Measurements from ENCODE around the gene FANCE. TPM values are rescaled to one million over a fixed set of nuclear protein-coding genes. Genes with fewer than 3 reads are reported as not detected.

Gene FANCE
- polyA plus RNA-seq, 2 of the 4 experiments (the other 2 are of a cell fraction): 3.1 to 3.5 TPM

DNA sequence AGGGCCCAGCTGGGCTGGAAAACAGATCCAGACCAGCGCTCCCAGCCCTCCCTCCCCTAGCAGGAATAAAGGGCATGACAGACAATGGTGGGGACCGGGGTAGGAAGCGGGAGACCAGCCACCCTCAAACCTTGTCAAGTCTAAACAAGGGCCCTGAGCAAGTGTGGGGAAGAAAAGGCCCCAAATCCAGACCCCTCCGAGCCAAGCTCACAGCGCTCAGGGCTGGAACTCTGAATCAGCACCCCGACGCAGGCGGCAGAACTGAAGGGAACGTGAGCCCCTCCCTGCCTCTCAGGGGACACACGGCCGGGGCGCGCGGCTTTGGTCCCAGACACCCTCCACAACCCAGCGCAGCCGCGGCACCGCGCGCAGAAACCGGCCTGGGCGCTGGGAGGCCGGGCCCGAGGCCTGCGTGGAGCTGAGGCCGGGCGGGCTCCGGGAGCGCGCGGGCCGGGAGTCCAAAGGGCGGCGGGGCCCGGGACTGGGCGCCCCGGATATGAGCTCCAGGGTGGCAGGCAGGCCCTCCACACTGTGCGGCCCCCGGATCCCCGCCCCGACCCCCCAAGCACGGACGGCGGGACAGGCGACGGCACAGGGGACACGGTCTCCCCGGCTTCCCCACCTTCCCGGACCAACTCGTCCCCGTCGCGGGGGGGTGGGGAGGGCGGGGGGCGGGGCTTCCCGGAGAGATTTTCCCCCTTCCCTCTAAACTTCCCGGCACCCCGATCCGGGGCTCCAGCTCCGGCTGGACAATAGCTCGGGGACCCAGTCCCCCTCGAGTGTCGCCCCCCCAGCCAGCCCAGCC, 44.1 kb downstream of the FANCE start:
- Histone ChIP-seq H3K9me3 (no peaks in the 10 kb centered on the region), H3K4me2 (peak overlapping the region; percentile 86), H3K4me1 (peaks cover 11% of the 10 kb centered on the region; the same call in 1 of the 3 replicates), H3K27ac (peak overlapping the region; percentile 78 to 95), H3K4me3 (peak overlapping the region; percentile 91)
- POLR2A ChIA-PET: no interaction called here
- WGBS (ENCODE audit: missing lambda C conversion rate): 45% methylated on average over 6 of the region's 63 CpGs
- CTCF ChIA-PET: interaction anchor here (0.6 to 1.5 kb wide), 3 partner anchors 15 to 356 kb away, joined by 4 to 5 read pairs (median 4); no protein-coding TSS in a partner anchor
- no peak for FAIRE-seq
- peak; percentile 55 to 76 for ATAC-seq
- TF ChIP-seq PHF8 (IDR thresholded peaks at IDR 0.05; ENCODE audit: borderline replicate concordance, low read depth) (0 out of 2 replicates have a peak, but pooled peaks have one; percentile 19), NPAS2 (CRISPR knock-in tag; IDR thresholded peaks at IDR 0.05; ENCODE audit: borderline replicate concordance) (no peak), FOSB (CRISPR knock-in tag; IDR thresholded peaks at IDR 0.05) (no peak)
- DNase-seq (ENCODE audit: low read depth in 1 of 2, low spot score in 1 of 2): peak in 1 of 2 experiments; percentile 43

DNA sequence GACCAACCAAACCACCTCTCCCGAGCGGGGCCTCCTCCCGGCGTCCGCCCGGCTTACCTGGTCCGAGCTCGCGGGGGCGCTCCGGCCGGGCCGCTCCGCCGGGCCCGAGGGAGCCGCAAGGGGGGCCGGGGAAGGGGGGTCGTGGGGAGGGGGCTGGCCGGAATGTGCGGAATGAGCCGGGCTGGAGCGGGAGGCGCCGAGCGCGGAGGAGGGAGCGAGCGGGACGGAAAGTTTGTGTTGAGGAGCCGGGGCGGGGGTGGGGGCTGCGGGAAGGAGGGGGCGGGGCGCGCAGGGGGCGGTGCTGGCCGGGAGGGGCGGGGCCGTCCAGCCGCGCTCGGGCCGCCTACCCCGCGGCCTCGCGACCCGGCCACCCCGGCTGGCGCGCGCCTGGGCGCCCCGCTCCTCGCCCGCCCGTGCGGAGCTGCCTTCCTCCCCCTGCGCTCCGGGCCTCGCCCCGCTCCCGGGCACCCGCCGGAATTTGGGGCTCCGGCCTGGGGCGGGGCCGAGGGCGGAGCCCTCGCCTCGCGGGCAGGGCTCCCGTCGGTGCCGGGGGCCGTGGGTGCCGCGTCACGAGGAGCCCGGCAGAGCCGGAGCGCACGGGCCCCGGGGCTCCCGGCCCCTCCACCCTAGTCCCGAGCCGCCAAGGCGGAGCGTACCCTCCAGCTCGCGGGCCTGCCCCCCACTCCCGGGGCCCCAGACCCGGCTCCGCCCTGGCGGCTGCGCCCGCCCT, 44.9 kb downstream of the FANCE start, which contains the start of gene TEAD3:
TEAD3 (minus strand) TSS at position 239 of the 730 bp plus-strand sequence.
- Histone ChIP-seq H3K4me3 (peak within 1 kb of the TSS; percentile 91), H3K27ac (peak within 1 kb of the TSS; percentile 78 to 95), H3K4me2 (peak within 1 kb of the TSS; percentile 86), H3K9me3 (no peaks in the 10 kb centered on the region), H3K4me1 (peaks cover 11% of the 10 kb centered on the region; the same call in 1 of the 3 replicates)
- ATAC-seq (peak; percentile 49 to 60), FAIRE-seq (no peak), DNase-seq (ENCODE audit: low read depth in 1 of 2, low spot score in 1 of 2) (peak in 1 of 2 experiments; percentile 63)
- no CpG with 5 or more reads among the region's 98 CpGs for WGBS (ENCODE audit: missing lambda C conversion rate)
- CTCF ChIA-PET: interaction anchor here (0.6 to 1.5 kb wide), 3 partner anchors 16 to 357 kb away, joined by 4 to 5 read pairs (median 4); no protein-coding TSS in a partner anchor
- POLR2A ChIA-PET: interaction anchor here (0.6 kb wide), 2 partner anchors 196 to 250 kb away, joined by 5 read pairs; no protein-coding TSS in a partner anchor
- peak in 1 of 2 experiments; percentile 29; a peak in 2 of 5 replicates for TF ChIP-seq JUN (IDR thresholded peaks at IDR 0.05)
- TF ChIP-seq CBX8 (IDR thresholded peaks at IDR 0.05): no peak
- peak; percentile 18; the same call in 1 of the 3 replicates for TF ChIP-seq CTCF (IDR thresholded peaks at IDR 0.05)
- TF ChIP-seq, protein P1, sequence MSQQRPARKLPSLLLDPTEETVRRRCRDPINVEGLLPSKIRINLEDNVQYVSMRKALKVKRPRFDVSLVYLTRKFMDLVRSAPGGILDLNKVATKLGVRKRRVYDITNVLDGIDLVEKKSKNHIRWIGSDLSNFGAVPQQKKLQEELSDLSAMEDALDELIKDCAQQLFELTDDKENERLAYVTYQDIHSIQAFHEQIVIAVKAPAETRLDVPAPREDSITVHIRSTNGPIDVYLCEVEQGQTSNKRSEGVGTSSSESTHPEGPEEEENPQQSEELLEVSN (IDR thresholded peaks at IDR 0.05; ENCODE audit: borderline replicate concordance, low read depth): no peak
- TF ChIP-seq CBX2 (IDR thresholded peaks at IDR 0.05; ENCODE audit: borderline replicate concordance, low read depth): no peak
- TF ChIP-seq POLR2A (IDR thresholded peaks at IDR 0.05; ENCODE audit: low read length): peak; percentile 20; the same call in 1 of the 2 replicates

DNA sequence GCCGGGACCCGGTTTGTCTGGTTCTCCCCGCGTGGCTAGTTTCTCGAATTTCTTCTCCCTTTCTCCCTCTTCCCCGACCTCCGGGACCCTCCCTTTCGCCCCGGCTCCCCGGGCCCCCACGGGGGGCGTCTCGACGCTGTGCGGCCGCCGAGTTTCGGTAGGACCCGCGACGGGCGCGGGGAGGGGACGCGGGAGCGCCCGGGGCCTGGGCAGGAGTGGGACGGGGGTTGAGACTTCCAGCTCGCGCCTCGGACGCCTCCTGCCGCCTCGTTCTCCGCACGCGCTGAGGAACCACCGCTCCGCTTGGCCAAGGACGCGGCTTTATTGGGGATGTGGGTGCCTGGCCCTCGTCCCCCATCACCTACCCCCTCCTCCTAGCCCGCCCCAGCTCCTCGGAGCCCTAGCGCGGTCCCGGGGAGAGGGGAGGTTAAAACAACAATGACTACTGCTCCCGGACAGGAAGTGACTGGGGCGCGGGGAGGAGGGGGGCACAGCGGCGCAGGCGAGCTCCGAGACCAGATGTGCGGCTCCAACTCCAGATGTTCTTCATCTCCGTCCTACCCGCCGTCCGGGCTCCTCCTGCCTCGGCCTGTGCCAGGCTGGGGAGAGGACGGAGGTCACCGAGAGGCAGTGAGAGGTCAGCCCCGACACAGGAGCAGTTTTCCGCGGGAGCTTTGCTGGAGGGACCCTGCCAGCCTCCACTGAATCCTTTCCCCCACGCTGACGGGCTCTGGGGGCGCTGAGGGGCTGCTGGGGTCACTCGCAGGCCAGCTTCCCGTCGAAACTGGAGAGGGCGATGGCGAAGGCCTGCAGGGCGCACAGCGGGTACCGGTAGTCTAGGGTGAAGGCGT, 45.7 kb downstream of the FANCE start:
- whole genome bisulfite sequencing (ENCODE audit: missing lambda C conversion rate): 40% methylated on average over 23 of the region's 77 CpGs
- H3K4me3 ChIP-seq: peak overlapping the region; percentile 91
- CTCF ChIA-PET: interaction anchor here (0.6 to 1.5 kb wide), 2 partner anchors 16 to 58 kb away, joined by 3 to 4 read pairs; no protein-coding TSS in a partner anchor
- no peak for FAIRE-seq
- peak overlapping the region; percentile 86 for H3K4me2 ChIP-seq
- DNase-seq (ENCODE audit: low read depth in 1 of 2, low spot score in 1 of 2): peak; percentile 26 to 39
- no peaks in the 10 kb centered on the region for H3K9me3 ChIP-seq
- peak; percentile 30 to 47; a peak in 5 of 6 replicates for ATAC-seq
- H3K27ac ChIP-seq: peak overlapping the region; percentile 78 to 95
- POLR2A ChIA-PET: interaction anchor here (0.6 kb wide), 1 partner anchor 195 kb away, joined by 5 read pairs; no protein-coding TSS in a partner anchor
- H3K4me1 ChIP-seq: peaks cover 11% of the 10 kb centered on the region; the same call in 1 of the 3 replicates
- TF ChIP-seq HEYL (CRISPR knock-in tag; IDR thresholded peaks at IDR 0.05) (no peak), BCL3 (IDR thresholded peaks at IDR 0.05) (no peak), EHMT2 (IDR thresholded peaks at IDR 0.05; ENCODE audit: low read depth) (no peak), HOXB13 (CRISPR knock-in tag; IDR thresholded peaks at IDR 0.05; ENCODE audit: low read depth) (no peak), FOSL2 (IDR thresholded peaks at IDR 0.05) (no peak), FOSL2 (CRISPR knock-in tag; IDR thresholded peaks at IDR 0.05) (no peak), CHD4 (IDR thresholded peaks at IDR 0.05; ENCODE audit: borderline replicate concordance) (no peak), ZSCAN20 (CRISPR knock-in tag; IDR thresholded peaks at IDR 0.05) (no peak), CHD2 (IDR thresholded peaks at IDR 0.05; ENCODE audit: low read length, partially characterized antibody) (no peak), EP300 (IDR thresholded peaks at IDR 0.05) (no peak), BHLHE40 (IDR thresholded peaks at IDR 0.05; ENCODE audit: low read depth, low read length) (no peak), ATOH8 (CRISPR knock-in tag; IDR thresholded peaks at IDR 0.05; ENCODE audit: low read depth) (0 out of 2 replicates have a peak, but pooled peaks have one; percentile 31), CEBPB (IDR thresholded peaks at IDR 0.05) (no peak)
- TF ChIP-seq, protein P2, sequence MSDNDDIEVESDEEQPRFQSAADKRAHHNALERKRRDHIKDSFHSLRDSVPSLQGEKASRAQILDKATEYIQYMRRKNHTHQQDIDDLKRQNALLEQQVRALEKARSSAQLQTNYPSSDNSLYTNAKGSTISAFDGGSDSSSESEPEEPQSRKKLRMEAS (IDR thresholded peaks at IDR 0.05): peak; percentile 77
- TF ChIP-seq, protein P1 (IDR thresholded peaks at IDR 0.05; ENCODE audit: borderline replicate concordance, low read depth): peak; percentile 88

Measured in A549 (cell line).